GM12878 (cell line): ENCODE results near the gene PDGFD. TPM values are rescaled to one million over a fixed set of nuclear protein-coding genes. Genes with fewer than 3 reads are reported as not detected.

ENCODE experiments used
- ATF7 ChIP-seq: fragments of 450-650 bp; IDR thresholded peaks from 2 replicates; pipeline ENCODE4 v1.6.1; 2016; ENCODE audit warnings: low read depth, mild to moderate bottlenecking
- BACH1 ChIP-seq: fragments of 450-650 bp; IDR thresholded peaks from 2 replicates; pipeline ENCODE4 v1.6.1; 2017; ENCODE audit warnings: mild to moderate bottlenecking, borderline replicate concordance
- CBX3 ChIP-seq: fragments of 200-600 bp; sonication (generic); IDR thresholded peaks from 2 replicates; pipeline ENCODE4 v1.6.1; 2016; ENCODE audit warnings: low read depth, borderline replicate concordance
- FOXM1 ChIP-seq: IDR thresholded peaks from 2 replicates; pipeline ENCODE4 v1.6.1; 2012; ENCODE audit warnings: low read depth, mild to moderate bottlenecking, inconsistent platforms, low read length, moderate library complexity
- HDGF ChIP-seq: fragments of 450-650 bp; IDR thresholded peaks from 2 replicates; pipeline ENCODE4 v1.6.1; 2016; ENCODE audit warnings: antibody characterized with exemption
- MEF2A ChIP-seq: IDR thresholded peaks from 2 replicates; pipeline ENCODE4 v1.6.1; 2011; ENCODE audit warnings: low read depth, mild to moderate bottlenecking, low read length, moderate library complexity; ENCODE audit not compliant: insufficient read depth
- PAX8 ChIP-seq: fragments of 450-650 bp; IDR thresholded peaks from 2 replicates; pipeline ENCODE4 v1.6.1; 2017; ENCODE audit warnings: mild to moderate bottlenecking, moderate library complexity
- RBBP5 ChIP-seq: fragments of 200-600 bp; sonication (generic); conservative IDR thresholded peaks from 2 replicates; pipeline ENCODE4 v1.6.1; 2016
- SMAD5 ChIP-seq: IDR thresholded peaks from 2 replicates; pipeline ENCODE4 v1.6.1; 2016; ENCODE audit warnings: antibody characterized with exemption, low read depth
- STAT3 ChIP-seq: IDR thresholded peaks from 2 replicates; pipeline ENCODE4 v1.6.1; 2011; ENCODE audit warnings: low read depth, low read length, improper control_type of control experiment
- TCF12 ChIP-seq: IDR thresholded peaks from 2 replicates; pipeline ENCODE4 v1.6.1; 2011; ENCODE audit warnings: low read depth, mild to moderate bottlenecking, low read length
- polyA plus RNA-seq, 11 experiments: library from polyadenylated mRNA; depleted of rRNA in 4 of 11; unstranded in 6 of 11; stranded (reverse) in 5 of 11; fragments of >200 nt; fragmentation: Nextera tagmentation in 4 of 11; fragmentation: Illumina TruSeq in 1 of 11; extraction: Ambion mirVana in 4 of 11; extraction: Trizol in 1 of 11; gene quantifications; 1 replicate in 1 of 11; 2 replicates in 10 of 11; pipeline versions ENCODE4 v1.2.1 to v1.2.3, GENCODE V29; 2011 to 2016; ENCODE audit warnings: inconsistent platforms in 2 of 11, missing spikeins in 2 of 11, low read depth in 1 of 11
- total RNA-seq, 4 experiments: library from RNA; depleted of rRNA in 3 of 4; stranded (reverse); fragments of >200 nt in 3 of 4; fragmentation: Illumina TruSeq in 1 of 4; extraction: Trizol in 1 of 4; gene quantifications; 2 replicates each; pipeline versions ENCODE4 v1.2.1 to v1.2.3, GENCODE V29; 2013 to 2021
- TF ChIP-seq, protein P1 (sequence below): fragments of 450-650 bp; IDR thresholded peaks from 2 replicates; pipeline ENCODE4 v1.6.1; 2018; ENCODE audit warnings: mild to moderate bottlenecking, low read depth, moderate library complexity; ENCODE audit not compliant: partially characterized antibody
- TF ChIP-seq, protein P2 (sequence below): IDR thresholded peaks from 2 replicates; pipeline ENCODE4 v1.6.1; 2012; ENCODE audit warnings: improper control_type of control experiment, low read depth, low read length; ENCODE audit not compliant: insufficient replicate concordance
- TF ChIP-seq, protein P3 (sequence below): fragments of 450-650 bp; IDR thresholded peaks from 2 replicates; pipeline ENCODE4 v1.6.1; 2017; ENCODE audit warnings: mild to moderate bottlenecking
- TF ChIP-seq, protein P4 (sequence below): fragments of 450-650 bp; IDR thresholded peaks from 2 replicates; pipeline ENCODE4 v1.6.1; 2017; ENCODE audit warnings: low read depth, mild to moderate bottlenecking, moderate library complexity
- TF ChIP-seq, protein P5 (sequence below): IDR thresholded peaks from 2 replicates; pipeline ENCODE4 v1.6.1; 2012; ENCODE audit warnings: low read depth, low read length, improper control_type of control experiment
- TF ChIP-seq, protein P6 (sequence below): IDR thresholded peaks from 2 replicates; pipeline ENCODE4 v1.6.1; 2012; ENCODE audit warnings: low read depth, low read length, improper control_type of control experiment
- TF ChIP-seq, protein P7 (sequence below): IDR thresholded peaks from 2 replicates; pipeline ENCODE4 v1.6.1; 2011; ENCODE audit warnings: low read depth, mild to moderate bottlenecking, low read length, moderate library complexity, borderline replicate concordance; ENCODE audit errors: extremely low read depth

The PDGFD gene
- total and polyA plus RNA-seq, 10 of the 15 experiments (the other 5 are each of a cell fraction or from before 2014, with no cell fraction given) = 0.05 to 0.13 TPM; not detected in 8

DNA sequence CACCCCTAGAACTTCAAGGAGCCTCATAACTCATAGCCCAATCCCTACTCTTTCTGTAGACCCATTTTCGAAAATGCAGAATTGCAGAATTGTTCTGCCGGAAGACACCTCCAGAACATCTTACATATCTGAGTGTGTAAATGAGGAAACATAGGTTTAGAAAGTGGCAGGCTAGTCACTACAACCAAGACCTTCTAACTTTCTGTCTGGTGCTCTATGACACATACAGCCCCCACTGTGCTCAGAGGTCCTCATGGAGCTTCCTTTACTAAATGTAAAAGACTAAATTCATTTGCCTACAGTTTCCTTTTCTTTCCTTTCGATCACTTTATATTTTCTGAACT, 259.7 kb downstream of the PDGFD start (continued):
- TF ChIP-seq, protein P1, sequence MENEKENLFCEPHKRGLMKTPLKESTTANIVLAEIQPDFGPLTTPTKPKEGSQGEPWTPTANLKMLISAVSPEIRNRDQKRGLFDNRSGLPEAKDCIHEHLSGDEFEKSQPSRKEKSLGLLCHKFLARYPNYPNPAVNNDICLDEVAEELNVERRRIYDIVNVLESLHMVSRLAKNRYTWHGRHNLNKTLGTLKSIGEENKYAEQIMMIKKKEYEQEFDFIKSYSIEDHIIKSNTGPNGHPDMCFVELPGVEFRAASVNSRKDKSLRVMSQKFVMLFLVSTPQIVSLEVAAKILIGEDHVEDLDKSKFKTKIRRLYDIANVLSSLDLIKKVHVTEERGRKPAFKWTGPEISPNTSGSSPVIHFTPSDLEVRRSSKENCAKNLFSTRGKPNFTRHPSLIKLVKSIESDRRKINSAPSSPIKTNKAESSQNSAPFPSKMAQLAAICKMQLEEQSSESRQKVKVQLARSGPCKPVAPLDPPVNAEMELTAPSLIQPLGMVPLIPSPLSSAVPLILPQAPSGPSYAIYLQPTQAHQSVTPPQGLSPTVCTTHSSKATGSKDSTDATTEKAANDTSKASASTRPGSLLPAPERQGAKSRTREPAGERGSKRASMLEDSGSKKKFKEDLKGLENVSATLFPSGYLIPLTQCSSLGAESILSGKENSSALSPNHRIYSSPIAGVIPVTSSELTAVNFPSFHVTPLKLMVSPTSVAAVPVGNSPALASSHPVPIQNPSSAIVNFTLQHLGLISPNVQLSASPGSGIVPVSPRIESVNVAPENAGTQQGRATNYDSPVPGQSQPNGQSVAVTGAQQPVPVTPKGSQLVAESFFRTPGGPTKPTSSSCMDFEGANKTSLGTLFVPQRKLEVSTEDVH = no peak
- TF ChIP-seq SMAD5 = no peak
- TF ChIP-seq, protein P2, sequence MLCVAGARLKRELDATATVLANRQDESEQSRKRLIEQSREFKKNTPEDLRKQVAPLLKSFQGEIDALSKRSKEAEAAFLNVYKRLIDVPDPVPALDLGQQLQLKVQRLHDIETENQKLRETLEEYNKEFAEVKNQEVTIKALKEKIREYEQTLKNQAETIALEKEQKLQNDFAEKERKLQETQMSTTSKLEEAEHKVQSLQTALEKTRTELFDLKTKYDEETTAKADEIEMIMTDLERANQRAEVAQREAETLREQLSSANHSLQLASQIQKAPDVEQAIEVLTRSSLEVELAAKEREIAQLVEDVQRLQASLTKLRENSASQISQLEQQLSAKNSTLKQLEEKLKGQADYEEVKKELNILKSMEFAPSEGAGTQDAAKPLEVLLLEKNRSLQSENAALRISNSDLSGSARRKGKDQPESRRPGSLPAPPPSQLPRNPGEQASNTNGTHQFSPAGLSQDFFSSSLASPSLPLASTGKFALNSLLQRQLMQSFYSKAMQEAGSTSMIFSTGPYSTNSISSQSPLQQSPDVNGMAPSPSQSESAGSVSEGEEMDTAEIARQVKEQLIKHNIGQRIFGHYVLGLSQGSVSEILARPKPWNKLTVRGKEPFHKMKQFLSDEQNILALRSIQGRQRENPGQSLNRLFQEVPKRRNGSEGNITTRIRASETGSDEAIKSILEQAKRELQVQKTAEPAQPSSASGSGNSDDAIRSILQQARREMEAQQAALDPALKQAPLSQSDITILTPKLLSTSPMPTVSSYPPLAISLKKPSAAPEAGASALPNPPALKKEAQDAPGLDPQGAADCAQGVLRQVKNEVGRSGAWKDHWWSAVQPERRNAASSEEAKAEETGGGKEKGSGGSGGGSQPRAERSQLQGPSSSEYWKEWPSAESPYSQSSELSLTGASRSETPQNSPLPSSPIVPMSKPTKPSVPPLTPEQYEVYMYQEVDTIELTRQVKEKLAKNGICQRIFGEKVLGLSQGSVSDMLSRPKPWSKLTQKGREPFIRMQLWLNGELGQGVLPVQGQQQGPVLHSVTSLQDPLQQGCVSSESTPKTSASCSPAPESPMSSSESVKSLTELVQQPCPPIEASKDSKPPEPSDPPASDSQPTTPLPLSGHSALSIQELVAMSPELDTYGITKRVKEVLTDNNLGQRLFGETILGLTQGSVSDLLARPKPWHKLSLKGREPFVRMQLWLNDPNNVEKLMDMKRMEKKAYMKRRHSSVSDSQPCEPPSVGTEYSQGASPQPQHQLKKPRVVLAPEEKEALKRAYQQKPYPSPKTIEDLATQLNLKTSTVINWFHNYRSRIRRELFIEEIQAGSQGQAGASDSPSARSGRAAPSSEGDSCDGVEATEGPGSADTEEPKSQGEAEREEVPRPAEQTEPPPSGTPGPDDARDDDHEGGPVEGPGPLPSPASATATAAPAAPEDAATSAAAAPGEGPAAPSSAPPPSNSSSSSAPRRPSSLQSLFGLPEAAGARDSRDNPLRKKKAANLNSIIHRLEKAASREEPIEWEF = no peak
- TF ChIP-seq, protein P3, sequence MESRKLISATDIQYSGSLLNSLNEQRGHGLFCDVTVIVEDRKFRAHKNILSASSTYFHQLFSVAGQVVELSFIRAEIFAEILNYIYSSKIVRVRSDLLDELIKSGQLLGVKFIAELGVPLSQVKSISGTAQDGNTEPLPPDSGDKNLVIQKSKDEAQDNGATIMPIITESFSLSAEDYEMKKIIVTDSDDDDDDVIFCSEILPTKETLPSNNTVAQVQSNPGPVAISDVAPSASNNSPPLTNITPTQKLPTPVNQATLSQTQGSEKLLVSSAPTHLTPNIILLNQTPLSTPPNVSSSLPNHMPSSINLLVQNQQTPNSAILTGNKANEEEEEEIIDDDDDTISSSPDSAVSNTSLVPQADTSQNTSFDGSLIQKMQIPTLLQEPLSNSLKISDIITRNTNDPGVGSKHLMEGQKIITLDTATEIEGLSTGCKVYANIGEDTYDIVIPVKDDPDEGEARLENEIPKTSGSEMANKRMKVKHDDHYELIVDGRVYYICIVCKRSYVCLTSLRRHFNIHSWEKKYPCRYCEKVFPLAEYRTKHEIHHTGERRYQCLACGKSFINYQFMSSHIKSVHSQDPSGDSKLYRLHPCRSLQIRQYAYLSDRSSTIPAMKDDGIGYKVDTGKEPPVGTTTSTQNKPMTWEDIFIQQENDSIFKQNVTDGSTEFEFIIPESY = no peak
- TF ChIP-seq CBX3 = no peak
- no peak for TF ChIP-seq ATF7
- TF ChIP-seq RBBP5 = no peak
- no peak for TF ChIP-seq PAX8
- no peak for TF ChIP-seq FOXM1
- no peak for TF ChIP-seq HDGF
- TF ChIP-seq, protein P4, sequence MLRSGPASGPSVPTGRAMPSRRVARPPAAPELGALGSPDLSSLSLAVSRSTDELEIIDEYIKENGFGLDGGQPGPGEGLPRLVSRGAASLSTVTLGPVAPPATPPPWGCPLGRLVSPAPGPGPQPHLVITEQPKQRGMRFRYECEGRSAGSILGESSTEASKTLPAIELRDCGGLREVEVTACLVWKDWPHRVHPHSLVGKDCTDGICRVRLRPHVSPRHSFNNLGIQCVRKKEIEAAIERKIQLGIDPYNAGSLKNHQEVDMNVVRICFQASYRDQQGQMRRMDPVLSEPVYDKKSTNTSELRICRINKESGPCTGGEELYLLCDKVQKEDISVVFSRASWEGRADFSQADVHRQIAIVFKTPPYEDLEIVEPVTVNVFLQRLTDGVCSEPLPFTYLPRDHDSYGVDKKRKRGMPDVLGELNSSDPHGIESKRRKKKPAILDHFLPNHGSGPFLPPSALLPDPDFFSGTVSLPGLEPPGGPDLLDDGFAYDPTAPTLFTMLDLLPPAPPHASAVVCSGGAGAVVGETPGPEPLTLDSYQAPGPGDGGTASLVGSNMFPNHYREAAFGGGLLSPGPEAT = no peak
- no peak for TF ChIP-seq BACH1
- no peak for TF ChIP-seq TCF12
- no peak for TF ChIP-seq STAT3
- TF ChIP-seq, protein P5, sequence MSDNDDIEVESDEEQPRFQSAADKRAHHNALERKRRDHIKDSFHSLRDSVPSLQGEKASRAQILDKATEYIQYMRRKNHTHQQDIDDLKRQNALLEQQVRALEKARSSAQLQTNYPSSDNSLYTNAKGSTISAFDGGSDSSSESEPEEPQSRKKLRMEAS = no peak
- TF ChIP-seq, protein P6, sequence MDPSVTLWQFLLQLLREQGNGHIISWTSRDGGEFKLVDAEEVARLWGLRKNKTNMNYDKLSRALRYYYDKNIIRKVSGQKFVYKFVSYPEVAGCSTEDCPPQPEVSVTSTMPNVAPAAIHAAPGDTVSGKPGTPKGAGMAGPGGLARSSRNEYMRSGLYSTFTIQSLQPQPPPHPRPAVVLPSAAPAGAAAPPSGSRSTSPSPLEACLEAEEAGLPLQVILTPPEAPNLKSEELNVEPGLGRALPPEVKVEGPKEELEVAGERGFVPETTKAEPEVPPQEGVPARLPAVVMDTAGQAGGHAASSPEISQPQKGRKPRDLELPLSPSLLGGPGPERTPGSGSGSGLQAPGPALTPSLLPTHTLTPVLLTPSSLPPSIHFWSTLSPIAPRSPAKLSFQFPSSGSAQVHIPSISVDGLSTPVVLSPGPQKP = no peak
- TF ChIP-seq, protein P7, sequence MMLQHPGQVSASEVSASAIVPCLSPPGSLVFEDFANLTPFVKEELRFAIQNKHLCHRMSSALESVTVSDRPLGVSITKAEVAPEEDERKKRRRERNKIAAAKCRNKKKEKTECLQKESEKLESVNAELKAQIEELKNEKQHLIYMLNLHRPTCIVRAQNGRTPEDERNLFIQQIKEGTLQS = no peak
- TF ChIP-seq MEF2A = no peak
